Ureter (tissue), 1 donor: ENCODE data around the gene TDRD10. TPM values are rescaled to one million over a fixed set of nuclear protein-coding genes. Genes with fewer than 3 reads are reported as not detected.
A peak's percentile ranks its signal among the peaks of the same experiment; 100 is the strongest.

Experiments
- DNase-seq: peaks from one replicate; pipeline ENCODE4 v3.0.0-alpha.2; 2020; ENCODE audit warnings: low spot score
- total RNA-seq: library from RNA; stranded (reverse); gene quantifications from one replicate; pipeline ENCODE4 v1.2.4, GENCODE V29; 2023
- donor health status: DM: yes; HTN: yes; CAD: no.

TDRD10 gene
- total RNA-seq, 1 donor from 2014 or later, result 3.3 TPM

DNA sequence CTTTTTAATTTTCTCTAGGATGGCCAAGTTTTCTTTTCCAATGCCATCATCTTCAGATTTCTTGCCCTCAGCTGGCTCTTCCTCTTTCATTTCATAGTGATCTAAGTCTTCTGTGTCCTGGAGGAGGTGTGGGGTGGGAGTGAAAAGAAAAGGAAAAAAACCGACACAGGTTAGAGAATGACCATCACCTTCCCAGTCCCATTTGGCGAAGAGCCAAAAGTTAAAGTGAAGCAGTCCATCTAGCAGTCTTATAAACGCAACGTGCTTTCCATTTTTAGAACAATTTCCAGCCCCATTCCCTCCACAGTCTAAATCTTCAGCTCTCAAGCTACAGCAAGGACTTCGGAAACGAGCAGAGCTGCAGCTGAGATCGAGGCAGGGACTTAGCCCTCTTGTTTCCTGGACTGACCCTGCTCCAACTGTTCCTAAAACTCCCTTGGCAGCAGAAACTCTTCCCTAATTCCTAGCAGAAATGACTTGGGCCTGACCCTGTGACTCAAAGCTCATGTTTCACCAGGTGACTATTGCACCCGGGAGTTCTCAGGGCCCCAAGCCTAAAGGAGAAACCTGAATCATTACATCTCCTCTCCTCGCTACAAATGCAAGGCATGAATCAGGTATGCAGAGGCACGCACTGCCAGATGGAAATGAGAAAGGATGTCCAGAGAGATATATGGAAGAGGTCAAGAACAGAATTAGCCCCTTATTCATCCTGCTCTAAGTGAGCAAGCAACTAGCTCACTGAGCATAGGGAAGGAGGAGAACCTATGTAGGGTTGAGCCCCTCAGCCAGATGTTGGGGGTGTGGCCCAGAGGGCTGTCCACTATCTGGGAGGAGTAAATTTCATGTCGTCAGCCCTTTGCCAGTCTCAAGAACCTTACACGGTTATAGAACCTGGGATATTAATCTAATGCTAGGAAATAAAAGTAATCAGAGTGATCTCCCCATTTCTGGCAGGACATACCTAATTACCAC is 51.3 kb downstream of the TDRD10 start:
- no peak for DNase-seq

DNA sequence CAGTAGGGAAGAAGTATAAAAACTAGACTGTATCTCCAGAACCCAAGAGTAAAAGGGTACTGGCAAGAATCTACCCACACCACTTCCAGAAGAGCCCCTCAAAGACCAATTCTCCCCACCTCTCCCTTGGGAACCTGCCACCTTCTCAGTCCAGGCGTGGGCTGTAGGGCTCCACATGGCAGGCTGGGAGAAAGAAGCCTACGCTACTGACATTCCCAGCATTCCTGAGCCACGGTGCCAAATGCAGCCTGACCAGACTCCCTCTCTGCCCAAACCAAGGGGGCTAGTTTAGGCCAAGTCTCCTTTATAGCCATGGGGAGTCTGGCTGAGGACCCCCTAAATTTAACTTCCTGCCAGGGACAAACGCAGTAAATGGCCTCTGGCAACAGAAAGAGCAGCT is 54.4 kb downstream of the TDRD10 start:
- DNase-seq, result no peak

DNA sequence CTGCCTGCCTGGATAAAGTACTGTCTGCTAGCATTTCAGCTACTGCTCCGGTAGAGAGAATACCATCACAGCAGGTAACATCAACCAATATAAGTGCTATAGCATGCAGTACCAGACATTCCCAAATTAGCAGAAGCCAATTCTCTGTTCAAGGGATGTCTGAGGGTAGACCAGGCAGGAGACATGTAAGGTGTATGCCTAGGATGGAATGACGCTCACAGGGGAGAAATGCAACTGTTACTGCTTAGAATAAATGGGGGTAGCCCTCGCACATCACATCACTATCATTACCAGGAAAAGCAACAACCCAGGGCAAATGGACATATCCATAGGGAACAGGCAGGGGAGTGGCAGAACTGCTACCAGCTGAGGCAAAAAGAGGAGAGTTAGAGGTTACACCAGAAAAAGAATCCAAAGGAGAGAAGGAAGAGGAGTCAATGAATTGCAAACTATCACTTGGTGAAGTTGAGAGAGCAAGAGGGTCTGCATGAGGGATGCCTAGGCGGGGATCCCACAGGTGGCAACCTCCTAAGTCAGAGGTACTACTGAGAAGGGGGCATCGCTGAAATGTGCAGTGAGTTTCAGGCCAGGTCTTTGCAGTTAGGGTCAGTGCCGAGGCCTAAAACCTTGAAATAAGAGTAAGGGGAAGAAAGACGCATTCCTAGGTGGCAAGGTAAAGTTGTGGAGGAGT is 55.4 kb downstream of the TDRD10 start:
- no peak for DNase-seq

DNA sequence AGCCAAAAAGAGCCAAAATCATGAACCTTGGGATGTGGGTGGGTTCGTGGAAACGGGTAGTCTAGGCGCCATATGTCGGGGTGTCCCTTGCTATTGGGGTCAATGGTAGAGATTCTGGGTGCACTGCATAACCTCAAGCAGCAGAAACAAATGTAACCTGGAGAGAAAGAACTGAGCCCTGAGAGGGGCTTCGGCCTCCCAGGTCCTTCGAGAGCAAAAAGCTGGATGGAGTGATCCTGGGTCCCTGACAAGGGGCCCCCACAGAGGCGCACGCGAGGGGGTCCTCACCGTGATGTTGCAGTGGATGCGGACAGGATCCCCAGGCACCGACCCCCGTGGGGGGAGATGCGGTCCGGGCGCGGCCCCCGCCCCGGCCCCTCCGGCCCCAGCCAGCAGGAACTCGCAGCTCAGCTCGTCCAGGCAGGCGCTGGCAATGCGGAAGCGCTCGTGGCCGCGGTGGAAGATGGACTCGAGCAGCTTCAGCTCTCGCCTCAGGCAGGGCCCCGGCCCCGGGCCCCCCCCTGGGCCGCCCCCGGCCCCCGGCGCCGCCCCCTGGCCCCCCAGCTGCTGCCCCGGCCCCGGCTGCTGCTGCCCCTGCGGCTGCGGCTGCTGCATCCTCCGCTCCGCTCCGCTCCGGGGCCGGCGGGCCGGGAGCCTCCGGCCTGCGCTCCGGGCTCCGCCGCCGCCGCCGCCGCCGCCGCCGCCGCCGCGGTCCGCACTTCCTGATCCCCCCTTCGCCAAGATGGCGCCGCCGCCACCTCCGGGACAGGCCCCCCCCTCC is 56.1 kb downstream of the TDRD10 start, which contains the start of gene UBE2Q1:
TSS of gene UBE2Q1 (minus strand) at position 724 of the 781 bp plus-strand sequence. CDS start at position 615, 109 bp downstream.
- peak; percentile 76 for DNase-seq

DNA sequence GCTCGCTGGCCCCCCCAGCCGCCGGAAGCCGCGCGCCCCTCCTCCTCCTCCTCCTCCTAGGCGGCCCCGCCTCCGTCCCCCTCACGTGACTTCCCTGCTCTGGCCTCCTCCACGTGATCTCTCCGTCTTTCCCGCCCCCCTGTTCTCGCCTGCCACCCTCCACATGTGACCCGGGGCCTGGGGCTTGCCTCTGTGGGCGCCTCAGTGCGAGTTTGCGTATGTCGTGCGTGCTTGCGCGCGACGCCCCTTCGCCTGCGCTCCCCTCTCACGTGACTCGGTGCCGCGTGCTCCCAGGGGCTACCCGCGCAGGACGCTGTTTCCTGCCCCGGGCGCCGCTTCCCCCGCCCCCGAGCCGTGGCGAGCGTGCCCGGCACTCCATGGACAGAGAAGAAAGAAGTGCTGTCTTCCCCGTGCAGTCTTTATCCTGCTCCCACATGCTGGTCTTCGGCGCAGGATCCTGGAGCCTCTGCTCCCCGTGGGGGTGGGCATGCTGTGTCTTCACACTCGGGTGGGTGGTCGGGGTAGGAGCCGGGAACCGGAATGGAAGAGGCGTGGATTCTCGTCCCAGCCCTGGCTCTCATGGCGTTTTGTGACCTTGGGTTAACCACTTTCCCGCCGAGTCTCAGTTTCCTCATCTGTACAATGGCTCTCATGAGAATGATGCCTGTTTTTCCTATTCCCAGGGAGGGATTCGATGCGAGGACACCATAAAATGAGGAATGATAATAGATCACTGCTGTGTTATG is 56.9 kb downstream of the TDRD10 start:
- DNase-seq, result peak; percentile 100

DNA sequence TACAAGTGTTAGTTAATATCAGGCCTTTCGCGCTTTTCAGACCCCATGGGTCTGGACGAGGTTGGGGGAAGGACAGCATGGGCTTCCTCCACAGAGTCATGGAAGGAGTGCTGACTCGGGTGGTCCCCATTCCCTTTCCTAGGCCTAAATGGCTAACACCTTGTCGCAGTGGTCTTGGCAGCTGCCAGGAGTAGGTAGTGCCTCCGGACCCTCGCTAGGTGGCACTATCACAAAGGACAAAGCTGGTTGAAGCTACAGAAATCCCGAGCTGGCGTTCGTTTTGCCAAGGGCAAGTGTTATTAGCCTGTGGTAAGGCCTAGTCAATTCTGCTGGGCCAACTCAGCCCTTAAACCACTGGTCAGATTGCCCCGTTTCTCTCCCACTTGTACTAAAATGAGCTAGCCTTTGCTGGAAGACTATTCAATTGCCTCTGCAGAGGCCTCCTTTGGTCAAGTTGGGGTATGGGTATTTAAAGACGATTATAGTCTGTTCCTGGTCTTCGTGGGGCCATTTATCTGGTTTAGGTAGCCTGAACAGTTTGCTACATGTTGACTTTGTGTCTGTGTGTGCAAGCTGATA is 57.5 kb downstream of the TDRD10 start:
- peak; percentile 92 for DNase-seq

DNA sequence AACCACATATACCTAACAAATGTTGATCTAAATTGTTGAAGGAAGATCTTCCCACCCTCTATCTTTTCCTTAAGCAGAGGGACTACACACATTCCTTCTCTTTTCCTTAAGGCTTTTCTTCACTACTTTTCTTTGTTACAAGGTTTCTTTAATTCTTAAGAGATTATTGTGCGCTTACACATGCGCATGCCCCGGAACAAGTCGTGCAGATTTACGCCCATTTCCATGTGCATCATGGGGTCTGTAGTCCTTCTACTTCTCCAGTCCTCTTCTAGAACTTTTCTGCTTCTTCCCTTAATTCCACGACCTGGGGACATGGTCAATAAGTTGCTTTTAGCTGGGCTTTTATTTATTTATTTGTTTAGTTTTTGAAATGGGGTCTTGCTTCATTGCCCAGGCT is 63.9 kb downstream of the TDRD10 start:
- DNase-seq, result no peak

DNA sequence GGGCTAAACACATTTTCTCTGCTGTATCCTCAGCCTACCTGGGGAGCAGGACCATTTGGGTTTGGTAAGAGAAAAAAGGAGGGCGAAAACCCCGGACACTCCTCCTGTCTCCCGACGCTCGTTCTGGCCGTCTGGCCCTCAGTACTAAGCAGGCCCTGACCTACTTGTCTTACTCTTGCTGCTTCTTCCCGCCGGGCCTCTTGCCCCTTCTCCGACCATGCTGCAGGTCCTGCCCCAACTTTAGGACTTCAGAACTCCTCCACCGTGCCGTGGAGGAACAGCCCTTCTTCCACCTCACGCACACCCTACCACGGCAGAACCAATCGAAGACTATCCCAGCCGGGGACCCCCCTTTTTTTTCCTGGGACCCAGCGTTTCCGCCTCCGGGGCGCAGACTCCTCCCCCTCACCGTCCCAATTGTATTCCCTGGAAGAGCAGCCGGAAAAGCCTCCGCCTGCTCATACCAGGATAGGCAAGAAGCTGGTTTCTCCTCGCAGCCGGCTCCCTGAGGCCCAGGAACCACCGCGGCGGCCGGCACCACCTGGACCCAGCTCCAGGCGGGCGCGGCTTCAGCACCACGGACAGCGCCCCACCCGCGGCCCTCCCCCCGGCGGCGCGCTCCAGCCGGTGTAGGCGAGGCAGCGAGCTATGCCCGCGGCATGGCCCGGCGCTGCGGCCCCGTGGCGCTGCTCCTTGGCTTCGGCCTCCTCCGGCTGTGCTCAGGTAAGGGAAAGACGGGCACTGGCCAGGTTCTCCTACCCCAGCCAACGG is 65.6 kb downstream of the TDRD10 start, which contains the start of gene CHRNB2:
TSS of gene CHRNB2 (plus strand) at position 393 of the 771 bp plus-strand sequence. CDS start at position 660, 267 bp downstream.
- no peak for DNase-seq

DNA sequence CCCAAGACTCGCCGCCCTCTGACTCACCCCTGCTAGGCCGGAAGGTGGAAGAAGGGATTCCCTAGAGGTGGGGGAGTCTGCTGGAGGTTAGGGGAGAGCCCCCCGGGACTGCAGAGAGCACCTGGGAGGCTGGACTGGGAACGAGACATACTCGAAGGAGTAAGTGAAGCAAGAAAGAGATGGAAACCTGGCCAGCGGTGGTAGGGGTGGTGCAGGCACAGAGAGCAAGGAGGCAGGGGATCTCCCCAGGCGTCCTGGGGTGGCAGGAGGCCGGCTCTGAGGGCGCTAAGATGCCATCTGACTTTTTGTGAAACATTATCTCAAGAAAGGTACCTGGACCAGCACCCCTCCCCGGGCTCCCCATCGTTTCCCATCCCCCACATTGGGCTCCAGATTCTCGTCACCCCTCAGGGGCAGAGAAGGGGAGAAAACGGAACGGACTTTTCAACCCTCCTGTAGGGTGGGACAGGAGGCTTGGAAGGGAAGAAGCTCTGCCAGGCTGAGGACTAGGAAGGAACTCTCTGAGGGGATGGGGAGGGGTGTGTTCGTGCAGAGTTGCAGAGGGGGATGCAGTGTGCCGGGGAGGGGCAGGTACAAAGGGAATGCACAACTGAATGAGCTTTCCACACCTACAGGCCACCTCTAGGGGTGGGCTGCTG is 66.3 kb downstream of the TDRD10 start:
- no peak for DNase-seq

DNA sequence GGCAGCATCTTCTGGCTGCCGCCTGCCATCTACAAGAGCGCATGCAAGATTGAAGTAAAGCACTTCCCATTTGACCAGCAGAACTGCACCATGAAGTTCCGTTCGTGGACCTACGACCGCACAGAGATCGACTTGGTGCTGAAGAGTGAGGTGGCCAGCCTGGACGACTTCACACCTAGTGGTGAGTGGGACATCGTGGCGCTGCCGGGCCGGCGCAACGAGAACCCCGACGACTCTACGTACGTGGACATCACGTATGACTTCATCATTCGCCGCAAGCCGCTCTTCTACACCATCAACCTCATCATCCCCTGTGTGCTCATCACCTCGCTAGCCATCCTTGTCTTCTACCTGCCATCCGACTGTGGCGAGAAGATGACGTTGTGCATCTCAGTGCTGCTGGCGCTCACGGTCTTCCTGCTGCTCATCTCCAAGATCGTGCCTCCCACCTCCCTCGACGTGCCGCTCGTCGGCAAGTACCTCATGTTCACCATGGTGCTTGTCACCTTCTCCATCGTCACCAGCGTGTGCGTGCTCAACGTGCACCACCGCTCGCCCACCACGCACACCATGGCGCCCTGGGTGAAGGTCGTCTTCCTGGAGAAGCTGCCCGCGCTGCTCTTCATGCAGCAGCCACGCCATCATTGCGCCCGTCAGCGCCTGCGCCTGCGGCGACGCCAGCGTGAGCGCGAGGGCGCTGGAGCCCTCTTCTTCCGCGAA is 69.4 kb downstream of the TDRD10 start:
- DNase-seq, result no peak

- DNase-seq, result no peak
Observed at GRCh38 chr1:154571964-154572288, 69.9 kb downstream of the TDRD10 start.

DNA sequence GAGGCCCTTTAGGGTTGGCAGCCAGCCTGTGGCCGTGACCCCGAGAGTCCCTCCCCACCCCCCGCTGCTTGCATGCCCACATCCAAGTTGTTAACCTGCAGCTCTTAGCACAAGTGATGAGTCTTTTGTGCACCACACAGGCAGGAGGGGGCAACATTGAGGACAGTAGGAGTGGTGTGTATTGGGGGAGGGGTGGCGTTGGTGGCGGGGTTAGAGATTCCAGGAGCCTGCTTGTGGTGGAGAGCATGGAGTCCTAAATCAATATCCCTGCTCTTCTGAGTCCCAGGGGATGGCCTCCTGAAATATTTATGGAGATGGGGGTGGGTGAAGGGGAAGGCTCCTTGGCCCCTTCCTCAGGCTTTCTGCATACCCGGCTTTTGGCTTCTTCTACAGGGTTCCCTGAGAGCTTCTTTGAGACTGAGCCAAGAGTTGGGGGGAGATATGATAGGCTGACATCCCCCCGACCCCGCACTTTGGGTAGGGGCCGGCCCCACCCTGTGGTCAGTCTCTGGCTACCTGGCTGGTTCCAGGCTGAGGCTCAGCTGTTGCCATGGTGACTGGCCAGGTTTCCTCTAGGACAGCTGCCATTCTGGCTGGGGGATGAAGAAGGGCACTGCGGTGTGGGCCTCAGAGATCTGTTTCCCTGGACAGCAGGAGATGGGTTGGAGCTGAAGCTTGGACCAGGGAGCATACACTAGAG is 70.6 kb downstream of the TDRD10 start:
- DNase-seq, result no peak

GRCh38 chr1:154573168-154573510 is 71.1 kb downstream of the TDRD10 start:
- no peak for DNase-seq

GRCh38 chr1:154574716-154575115 is 72.7 kb downstream of the TDRD10 start:
- no peak for DNase-seq

GRCh38 chr1:154575147-154575927 is 73.3 kb downstream of the TDRD10 start:
- no peak for DNase-seq

DNA sequence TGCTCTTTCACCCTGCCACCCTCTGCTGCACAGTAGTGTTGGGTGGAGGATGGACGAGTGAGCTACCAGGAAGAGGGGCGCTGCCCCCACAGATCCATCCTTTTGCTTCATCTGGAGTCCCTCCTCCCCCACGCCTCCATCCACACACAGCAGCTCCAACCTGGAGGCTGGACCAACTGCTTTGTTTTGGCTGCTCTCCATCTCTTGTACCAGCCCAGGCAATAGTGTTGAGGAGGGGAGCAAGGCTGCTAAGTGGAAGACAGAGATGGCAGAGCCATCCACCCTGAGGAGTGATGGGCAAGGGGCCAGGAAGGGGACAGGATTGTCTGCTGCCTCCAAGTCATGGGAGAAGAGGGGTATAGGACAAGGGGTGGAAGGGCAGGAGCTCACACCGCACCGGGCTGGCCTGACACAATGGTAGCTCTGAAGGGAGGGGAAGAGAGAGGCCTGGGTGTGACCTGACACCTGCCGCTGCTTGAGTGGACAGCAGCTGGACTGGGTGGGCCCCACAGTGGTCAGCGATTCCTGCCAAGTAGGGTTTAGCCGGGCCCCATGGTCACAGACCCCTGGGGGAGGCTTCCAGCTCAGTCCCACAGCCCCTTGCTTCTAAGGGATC is 74.0 kb downstream of the TDRD10 start:
- no peak for DNase-seq
